HG03439 (cell line): ENCODE results near the gene SNX4.
"Not testable (repeated sequence)": the region's sequence is repeated elsewhere in the genome, so short reads cannot be mapped to it uniquely, and the experiment has no call there.

Source experiments
- ATAC-seq: cut with Tn5 transposase; IDR thresholded peaks from one replicate; pipeline ENCODE4 v1.9.1; 2021; ENCODE audit warnings: mild to moderate bottlenecking, moderate library complexity; ENCODE audit not compliant: unreplicated experiment

SNX4 gene

GRCh38 chr3:125405515-125405914, 114.5 kb downstream of the SNX4 start:
- not testable (repeated sequence) for ATAC-seq

DNA sequence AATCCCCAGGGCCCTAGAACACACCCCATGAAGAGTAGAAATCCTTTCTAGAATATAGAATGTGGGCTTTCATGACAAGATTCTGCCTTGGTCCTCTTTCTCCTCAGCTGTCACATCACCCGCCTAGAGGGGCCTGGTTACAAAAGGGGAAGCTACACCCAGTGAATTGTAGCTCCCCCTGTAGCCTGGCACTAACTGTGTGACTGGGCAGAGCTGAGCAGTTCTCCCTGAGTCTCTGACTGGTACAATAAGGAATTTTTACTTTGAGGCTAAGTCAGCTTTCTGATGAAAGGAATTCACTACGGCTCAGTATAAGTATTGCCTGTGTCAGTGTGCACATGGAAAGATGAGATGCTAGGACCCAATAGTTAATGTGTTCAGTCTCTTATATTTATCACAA, 116.2 kb downstream of the SNX4 start:
- ATAC-seq: no peak

DNA sequence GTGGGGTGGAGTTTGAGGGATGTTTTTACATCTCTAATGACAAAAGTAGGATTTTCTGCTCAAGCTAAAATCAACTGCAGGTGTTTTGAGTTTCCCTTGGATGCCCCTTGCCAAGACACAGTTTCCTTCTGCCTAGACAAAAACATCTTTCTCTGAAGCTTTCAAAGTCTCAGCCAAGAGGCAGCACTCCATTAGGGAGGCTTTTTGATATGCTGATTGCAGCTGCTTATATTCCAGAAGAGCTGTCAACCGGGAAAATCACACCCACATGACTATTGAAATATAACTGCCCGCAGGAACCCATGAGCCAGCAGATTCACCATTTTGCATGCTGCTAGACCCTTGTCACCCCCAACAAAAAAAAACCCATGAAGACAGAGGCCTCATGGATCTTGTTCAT, 117.4 kb downstream of the SNX4 start:
- ATAC-seq: no peak

DNA sequence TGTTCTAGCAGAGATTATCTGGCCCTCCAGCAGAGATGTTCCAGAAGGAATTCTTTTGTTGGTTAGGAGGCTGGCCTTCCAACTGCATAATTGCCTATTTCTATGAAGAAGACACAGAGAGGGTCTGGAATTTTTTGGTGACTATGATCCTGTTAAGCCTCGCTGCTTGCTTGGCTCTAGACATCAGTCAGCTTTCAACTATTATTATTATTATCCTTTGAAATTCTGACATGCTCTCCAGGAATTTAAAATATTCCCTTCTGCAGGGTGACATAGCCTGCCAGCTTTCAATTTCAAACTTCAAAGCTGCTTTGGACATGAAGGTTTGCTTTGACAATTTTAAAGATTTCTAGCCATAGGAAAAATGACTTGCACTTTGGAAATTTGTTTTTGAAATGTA, 118.6 kb downstream of the SNX4 start:
- no peak for ATAC-seq

DNA sequence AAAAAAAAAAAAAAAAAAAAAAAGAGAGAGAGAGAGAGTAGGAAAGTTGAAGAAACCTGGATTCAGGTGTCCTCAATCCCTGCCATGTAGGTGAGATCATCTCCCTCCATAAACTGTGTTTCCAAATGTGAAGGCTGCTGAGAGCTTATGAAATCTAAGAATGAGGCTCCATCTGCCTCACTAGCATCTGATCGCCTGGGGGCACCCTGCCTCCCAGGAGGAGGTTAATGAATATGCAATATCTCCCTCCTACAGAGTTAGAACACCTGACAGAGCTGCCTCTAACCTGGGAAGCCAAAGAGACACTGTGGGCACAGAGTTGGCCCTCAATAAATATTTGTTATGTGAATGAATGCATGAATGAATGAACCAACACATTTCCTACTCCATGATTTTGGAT, 121.0 kb downstream of the SNX4 start:
- ATAC-seq: no peak
